ENCODE data around the gene ANAPC7. TPM values are rescaled to one million over a fixed set of nuclear protein-coding genes. Genes with fewer than 3 reads are reported as not detected.

Gene ANAPC7
- total and polyA plus RNA-seq, 2 of the 13 experiments (the other 11 are each of a cell fraction or from before 2014, with no cell fraction given), result 40.0 to 69.1 TPM

DNA sequence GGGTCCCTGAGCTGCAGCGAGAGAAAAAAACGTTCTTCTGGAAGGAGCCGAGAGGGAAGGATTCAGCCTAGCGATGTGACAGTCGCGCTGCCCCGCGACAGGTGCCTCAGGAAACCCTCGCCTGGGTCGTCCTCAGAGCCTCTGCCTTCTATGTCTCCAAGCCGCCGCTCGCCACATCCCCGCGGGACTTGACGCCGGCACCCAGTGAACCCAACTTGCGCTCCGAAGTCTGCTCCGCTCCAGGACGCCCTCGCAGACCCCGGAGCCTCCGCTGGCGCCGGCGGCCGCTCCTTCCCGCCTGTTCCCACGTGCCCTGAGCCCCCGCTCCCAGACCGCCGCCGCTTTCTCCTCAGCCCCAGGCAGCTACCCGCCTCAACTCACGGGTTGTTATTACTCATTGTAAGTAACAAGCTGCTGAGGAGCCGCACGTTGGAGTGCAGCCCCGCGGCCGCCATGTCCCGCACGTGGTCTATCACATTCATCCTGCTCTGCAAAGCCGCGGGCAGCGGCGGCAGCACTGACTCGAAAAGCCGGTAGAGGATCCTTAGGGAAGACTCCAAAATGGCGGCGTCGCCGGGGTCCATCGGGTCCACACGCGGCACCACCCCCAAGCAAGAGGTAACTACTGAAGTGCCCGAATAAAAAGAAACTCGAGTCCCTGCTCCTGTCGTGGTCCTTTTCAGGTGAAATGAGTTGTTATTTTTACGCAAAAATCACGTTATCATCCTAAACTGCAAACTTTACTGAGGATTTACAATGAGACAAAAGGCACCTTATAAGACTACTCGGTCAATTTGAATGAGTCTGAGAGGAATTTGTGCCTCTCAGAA lies at the start of gene ANAPC7 (continued):
- TF ChIP-seq ZNF616 (CRISPR knock-in tag; IDR thresholded peaks at IDR 0.05; ENCODE audit: low read depth), result no peak; the same call in 1 of the 2 replicates
- TF ChIP-seq ZSCAN22 (CRISPR knock-in tag; IDR thresholded peaks at IDR 0.05), result no peak
- TF ChIP-seq RXRA (CRISPR knock-in tag; IDR thresholded peaks at IDR 0.05), result peak; percentile 57; the same call in 1 of the 2 replicates
- peak; percentile 83 for TF ChIP-seq NR0B2 (CRISPR knock-in tag; IDR thresholded peaks at IDR 0.05)
- TF ChIP-seq, protein P1, sequence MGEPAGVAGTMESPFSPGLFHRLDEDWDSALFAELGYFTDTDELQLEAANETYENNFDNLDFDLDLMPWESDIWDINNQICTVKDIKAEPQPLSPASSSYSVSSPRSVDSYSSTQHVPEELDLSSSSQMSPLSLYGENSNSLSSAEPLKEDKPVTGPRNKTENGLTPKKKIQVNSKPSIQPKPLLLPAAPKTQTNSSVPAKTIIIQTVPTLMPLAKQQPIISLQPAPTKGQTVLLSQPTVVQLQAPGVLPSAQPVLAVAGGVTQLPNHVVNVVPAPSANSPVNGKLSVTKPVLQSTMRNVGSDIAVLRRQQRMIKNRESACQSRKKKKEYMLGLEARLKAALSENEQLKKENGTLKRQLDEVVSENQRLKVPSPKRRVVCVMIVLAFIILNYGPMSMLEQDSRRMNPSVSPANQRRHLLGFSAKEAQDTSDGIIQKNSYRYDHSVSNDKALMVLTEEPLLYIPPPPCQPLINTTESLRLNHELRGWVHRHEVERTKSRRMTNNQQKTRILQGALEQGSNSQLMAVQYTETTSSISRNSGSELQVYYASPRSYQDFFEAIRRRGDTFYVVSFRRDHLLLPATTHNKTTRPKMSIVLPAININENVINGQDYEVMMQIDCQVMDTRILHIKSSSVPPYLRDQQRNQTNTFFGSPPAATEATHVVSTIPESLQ (CRISPR knock-in tag; conservative IDR thresholded peaks at IDR 0.05), result 0 out of 2 replicates have a peak, but pooled peaks have one; percentile 23
- peak; percentile 52; the same call in 1 of the 2 replicates for TF ChIP-seq ZFP41 (CRISPR knock-in tag; IDR thresholded peaks at IDR 0.05; ENCODE audit: borderline replicate concordance)
- TF ChIP-seq NFATC3 (CRISPR knock-in tag; IDR thresholded peaks at IDR 0.05), result no peak
- TF ChIP-seq, protein P2, sequence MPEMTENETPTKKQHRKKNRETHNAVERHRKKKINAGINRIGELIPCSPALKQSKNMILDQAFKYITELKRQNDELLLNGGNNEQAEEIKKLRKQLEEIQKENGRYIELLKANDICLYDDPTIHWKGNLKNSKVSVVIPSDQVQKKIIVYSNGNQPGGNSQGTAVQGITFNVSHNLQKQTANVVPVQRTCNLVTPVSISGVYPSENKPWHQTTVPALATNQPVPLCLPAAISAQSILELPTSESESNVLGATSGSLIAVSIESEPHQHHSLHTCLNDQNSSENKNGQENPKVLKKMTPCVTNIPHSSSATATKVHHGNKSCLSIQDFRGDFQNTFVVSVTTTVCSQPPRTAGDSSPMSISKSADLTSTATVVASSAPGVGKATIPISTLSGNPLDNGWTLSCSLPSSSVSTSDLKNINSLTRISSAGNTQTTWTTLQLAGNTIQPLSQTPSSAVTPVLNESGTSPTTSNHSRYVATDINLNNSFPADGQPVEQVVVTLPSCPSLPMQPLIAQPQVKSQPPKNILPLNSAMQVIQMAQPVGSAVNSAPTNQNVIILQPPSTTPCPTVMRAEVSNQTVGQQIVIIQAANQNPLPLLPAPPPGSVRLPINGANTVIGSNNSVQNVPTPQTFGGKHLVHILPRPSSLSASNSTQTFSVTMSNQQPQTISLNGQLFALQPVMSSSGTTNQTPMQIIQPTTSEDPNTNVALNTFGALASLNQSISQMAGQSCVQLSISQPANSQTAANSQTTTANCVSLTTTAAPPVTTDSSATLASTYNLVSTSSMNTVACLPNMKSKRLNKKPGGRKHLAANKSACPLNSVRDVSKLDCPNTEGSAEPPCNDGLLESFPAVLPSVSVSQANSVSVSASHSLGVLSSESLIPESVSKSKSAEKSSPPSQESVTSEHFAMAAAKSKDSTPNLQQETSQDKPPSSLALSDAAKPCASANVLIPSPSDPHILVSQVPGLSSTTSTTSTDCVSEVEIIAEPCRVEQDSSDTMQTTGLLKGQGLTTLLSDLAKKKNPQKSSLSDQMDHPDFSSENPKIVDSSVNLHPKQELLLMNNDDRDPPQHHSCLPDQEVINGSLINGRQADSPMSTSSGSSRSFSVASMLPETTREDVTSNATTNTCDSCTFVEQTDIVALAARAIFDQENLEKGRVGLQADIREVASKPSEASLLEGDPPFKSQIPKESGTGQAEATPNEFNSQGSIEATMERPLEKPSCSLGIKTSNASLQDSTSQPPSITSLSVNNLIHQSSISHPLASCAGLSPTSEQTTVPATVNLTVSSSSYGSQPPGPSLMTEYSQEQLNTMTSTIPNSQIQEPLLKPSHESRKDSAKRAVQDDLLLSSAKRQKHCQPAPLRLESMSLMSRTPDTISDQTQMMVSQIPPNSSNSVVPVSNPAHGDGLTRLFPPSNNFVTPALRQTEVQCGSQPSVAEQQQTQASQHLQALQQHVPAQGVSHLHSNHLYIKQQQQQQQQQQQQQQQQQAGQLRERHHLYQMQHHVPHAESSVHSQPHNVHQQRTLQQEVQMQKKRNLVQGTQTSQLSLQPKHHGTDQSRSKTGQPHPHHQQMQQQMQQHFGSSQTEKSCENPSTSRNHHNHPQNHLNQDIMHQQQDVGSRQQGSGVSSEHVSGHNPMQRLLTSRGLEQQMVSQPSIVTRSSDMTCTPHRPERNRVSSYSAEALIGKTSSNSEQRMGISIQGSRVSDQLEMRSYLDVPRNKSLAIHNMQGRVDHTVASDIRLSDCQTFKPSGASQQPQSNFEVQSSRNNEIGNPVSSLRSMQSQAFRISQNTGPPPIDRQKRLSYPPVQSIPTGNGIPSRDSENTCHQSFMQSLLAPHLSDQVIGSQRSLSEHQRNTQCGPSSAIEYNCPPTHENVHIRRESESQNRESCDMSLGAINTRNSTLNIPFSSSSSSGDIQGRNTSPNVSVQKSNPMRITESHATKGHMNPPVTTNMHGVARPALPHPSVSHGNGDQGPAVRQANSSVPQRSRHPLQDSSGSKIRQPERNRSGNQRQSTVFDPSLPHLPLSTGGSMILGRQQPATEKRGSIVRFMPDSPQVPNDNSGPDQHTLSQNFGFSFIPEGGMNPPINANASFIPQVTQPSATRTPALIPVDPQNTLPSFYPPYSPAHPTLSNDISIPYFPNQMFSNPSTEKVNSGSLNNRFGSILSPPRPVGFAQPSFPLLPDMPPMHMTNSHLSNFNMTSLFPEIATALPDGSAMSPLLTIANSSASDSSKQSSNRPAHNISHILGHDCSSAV (CRISPR knock-in tag; IDR thresholded peaks at IDR 0.05; ENCODE audit: borderline replicate concordance), result no peak
- TF ChIP-seq, protein P3, sequence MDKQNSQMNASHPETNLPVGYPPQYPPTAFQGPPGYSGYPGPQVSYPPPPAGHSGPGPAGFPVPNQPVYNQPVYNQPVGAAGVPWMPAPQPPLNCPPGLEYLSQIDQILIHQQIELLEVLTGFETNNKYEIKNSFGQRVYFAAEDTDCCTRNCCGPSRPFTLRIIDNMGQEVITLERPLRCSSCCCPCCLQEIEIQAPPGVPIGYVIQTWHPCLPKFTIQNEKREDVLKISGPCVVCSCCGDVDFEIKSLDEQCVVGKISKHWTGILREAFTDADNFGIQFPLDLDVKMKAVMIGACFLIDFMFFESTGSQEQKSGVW (CRISPR knock-in tag; IDR thresholded peaks at IDR 0.05; ENCODE audit: borderline replicate concordance), result no peak
- 0 out of 2 replicates have a peak, but pooled peaks have one; percentile 36 for TF ChIP-seq ZKSCAN5 (CRISPR knock-in tag; IDR thresholded peaks at IDR 0.05)
- TF ChIP-seq AGO2 (optimal IDR thresholded peaks at IDR 0.05; ENCODE audit: low read depth, low read length), result peak; percentile 81
- no peak for TF ChIP-seq ZNF296 (CRISPR knock-in tag; conservative IDR thresholded peaks at IDR 0.05)
- TF ChIP-seq TEAD3 (CRISPR knock-in tag; optimal IDR thresholded peaks at IDR 0.05; ENCODE audit: borderline replicate concordance), result no peak
- 0 out of 2 replicates have a peak, but pooled peaks have one; percentile 25 for TF ChIP-seq WIZ (CRISPR knock-in tag; IDR thresholded peaks at IDR 0.05)
- TF ChIP-seq ZNF496 (CRISPR knock-in tag; IDR thresholded peaks at IDR 0.05; ENCODE audit: insufficient replicate concordance), result no peak
- no peak for TF ChIP-seq ZFP37 (CRISPR knock-in tag; IDR thresholded peaks at IDR 0.05; ENCODE audit: borderline replicate concordance)
- TF ChIP-seq MEIS1 (CRISPR knock-in tag; IDR thresholded peaks at IDR 0.05; ENCODE audit: borderline replicate concordance), result no peak; the same call in 1 of the 2 replicates

Measured in HepG2 (cell line).